WERI-Rb-1 (cell line): Measurements from ENCODE around the gene SIK3.
"Not testable (repeated sequence)": the region's sequence is repeated elsewhere in the genome, so short reads cannot be mapped to it uniquely, and the experiment has no call there.

Source experiments
- DNase-seq: peaks from one replicate; pipeline ENCODE4 v3.0.0-alpha.2; 2020
- H3K27ac ChIP-seq: fragments of 250-450 bp; sonication (Bioruptor Pico); 2 replicates; pipeline ENCODE4 v1.5.1; 2020; ENCODE audit warnings: mild to moderate bottlenecking, moderate library complexity
- H3K27me3 ChIP-seq: fragments of 250-450 bp; sonication (Bioruptor Pico); 2 replicates; pipeline ENCODE4 v1.5.1; 2021; ENCODE audit warnings: mild to moderate bottlenecking, low read depth, moderate library complexity; ENCODE audit not compliant: insufficient read depth, severe bottlenecking
- H3K36me3 ChIP-seq: fragments of 250-450 bp; sonication (Bioruptor Pico); 2 replicates; pipeline ENCODE4 v1.5.1; 2020; ENCODE audit warnings: mild to moderate bottlenecking, moderate library complexity
- H3K4me3 ChIP-seq: 2 replicates; pipeline ENCODE4 v1.5.1; 2011; ENCODE audit warnings: low read depth, mild to moderate bottlenecking, control low read depth, low read length
- H3K9me3 ChIP-seq: fragments of 250-450 bp; sonication (Bioruptor Pico); 2 replicates; pipeline ENCODE4 v1.5.1; 2021; ENCODE audit warnings: mild to moderate bottlenecking, moderate library complexity; ENCODE audit not compliant: severe bottlenecking
- TF ChIP-seq, protein P1 (sequence below): IDR thresholded peaks from 2 replicates; pipeline ENCODE4 v1.5.1; 2011; ENCODE audit warnings: low read depth, mild to moderate bottlenecking, control low read depth, inconsistent platforms, low read length

SIK3 gene

DNA sequence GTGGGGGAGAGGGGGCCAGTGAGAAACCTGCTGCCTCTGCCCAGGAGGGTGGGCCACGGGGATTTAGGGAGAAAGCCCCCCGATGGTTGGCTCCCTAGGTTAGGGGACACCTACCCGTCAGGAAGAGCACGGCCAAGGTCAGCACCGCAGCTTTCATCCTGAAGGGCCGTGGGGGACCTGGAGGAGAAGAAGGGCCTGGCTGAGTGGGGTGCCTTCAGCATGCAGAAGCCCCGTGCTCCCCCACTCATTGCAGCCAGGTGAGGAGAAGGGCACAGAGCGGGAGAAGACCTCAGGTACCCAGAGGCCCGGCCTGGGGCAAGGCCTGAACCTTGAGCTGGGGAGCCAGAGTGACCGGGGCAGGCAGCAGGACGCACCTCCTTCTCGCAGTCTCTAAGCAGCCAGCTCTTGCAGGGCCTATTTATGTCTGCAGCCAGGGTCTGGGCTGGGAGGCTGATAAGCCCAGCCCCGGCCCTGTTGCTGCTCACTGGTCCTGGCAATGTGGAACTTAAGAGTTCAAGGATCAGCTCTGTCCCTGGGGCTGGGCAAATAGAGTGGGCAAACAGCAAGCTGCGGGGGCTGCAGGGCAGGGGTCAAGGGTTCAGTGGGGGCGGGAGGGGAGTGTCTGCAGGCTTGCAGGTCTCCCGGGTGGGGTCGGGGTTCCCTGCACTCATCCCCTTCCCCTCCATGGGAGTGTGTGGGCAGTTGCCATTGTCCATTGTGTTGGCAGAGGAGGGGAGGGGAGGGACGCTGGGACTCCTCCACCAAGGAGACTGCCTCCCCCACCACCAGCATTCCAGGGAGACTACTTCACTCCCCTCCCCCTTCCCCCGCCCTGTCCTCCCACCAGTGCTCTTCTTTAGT lies 260.8 kb downstream of the SIK3 start, which contains the start of gene APOA1:
Gene APOA1 (minus strand): TSS at position 392 of the 861 bp plus-strand sequence. CDS start 235 bp downstream, at position 157.
- H3K36me3 ChIP-seq, result no peaks in the 10 kb centered on the region
- no peak for DNase-seq
- H3K27me3 ChIP-seq, result no peaks in the 10 kb centered on the region
- H3K9me3 ChIP-seq, result no peaks in the 10 kb centered on the region
- TF ChIP-seq, protein P1, sequence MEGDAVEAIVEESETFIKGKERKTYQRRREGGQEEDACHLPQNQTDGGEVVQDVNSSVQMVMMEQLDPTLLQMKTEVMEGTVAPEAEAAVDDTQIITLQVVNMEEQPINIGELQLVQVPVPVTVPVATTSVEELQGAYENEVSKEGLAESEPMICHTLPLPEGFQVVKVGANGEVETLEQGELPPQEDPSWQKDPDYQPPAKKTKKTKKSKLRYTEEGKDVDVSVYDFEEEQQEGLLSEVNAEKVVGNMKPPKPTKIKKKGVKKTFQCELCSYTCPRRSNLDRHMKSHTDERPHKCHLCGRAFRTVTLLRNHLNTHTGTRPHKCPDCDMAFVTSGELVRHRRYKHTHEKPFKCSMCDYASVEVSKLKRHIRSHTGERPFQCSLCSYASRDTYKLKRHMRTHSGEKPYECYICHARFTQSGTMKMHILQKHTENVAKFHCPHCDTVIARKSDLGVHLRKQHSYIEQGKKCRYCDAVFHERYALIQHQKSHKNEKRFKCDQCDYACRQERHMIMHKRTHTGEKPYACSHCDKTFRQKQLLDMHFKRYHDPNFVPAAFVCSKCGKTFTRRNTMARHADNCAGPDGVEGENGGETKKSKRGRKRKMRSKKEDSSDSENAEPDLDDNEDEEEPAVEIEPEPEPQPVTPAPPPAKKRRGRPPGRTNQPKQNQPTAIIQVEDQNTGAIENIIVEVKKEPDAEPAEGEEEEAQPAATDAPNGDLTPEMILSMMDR, result no peak
- no peak within 1 kb of the TSS for H3K27ac ChIP-seq
- H3K4me3 ChIP-seq, result no peak within 1 kb of the TSS

DNA sequence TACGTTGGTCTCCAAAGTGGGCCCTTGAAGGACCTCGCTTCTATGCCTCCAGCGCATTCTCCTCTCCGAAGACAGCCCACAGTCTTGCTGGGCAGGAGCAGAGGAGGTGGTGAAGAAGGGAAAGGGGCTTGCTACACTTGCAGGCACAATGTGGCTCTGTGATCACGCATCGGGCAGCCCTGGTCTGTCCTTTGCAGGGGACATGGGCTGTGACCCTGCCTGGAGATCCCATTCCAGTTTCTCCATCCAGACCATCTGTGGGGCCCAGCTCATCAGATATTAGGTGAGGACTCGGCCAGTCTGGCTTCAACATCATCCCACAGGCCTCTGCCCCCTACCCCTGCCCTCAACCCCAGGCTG lies 261.6 kb downstream of the SIK3 start:
- TF ChIP-seq, protein P1, result no peak

DNA sequence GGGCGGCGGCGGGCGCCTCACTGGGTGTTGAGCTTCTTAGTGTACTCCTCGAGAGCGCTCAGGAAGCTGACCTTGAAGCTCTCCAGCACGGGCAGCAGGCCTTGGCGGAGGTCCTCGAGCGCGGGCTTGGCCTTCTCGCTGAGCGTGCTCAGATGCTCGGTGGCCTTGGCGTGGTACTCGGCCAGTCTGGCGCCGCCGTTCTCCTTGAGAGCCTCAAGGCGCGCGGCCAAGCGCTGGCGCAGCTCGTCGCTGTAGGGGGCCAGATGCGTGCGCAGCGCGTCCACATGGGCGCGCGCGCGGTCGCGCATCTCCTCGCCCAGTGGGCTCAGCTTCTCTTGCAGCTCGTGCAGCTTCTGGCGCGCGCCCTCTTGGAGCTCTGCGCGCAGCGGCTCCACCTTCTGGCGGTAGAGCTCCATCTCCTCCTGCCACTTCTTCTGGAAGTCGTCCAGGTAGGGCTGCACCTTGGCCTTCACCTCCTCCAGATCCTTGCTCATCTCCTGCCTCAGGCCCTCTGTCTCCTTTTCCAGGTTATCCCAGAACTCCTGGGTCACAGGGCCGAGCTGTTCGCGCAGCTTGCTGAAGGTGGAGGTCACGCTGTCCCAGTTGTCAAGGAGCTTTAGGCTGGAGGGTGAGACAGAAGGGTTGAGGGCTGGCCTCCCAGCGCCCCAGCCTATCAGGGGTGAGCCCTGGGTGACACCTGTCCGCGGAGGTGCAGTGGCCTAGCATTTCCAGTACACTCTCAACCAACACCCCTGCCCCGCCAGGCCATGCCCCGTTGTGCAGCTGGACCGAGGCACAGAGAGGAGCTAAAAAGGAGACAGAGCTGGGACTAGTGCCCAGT lies 262.2 kb downstream of the SIK3 start:
- H3K27ac ChIP-seq, result peak overlapping the region; percentile 76
- peak; percentile 93 for DNase-seq
- TF ChIP-seq, protein P1, result peak; percentile 91
- H3K9me3 ChIP-seq, result no peaks in the 10 kb centered on the region
- no peaks in the 10 kb centered on the region for H3K27me3 ChIP-seq
- peak overlapping the region; percentile 52 for H3K4me3 ChIP-seq
- no peaks in the 10 kb centered on the region for H3K36me3 ChIP-seq

More for the DNA sequence above, 261.6 kb downstream of the SIK3 start:
- DNase-seq, result no peak
- no peak overlapping the region for H3K27ac ChIP-seq
- no peak overlapping the region for H3K4me3 ChIP-seq
- no peaks in the 10 kb centered on the region for H3K36me3 ChIP-seq
- no peaks in the 10 kb centered on the region for H3K27me3 ChIP-seq
- no peaks in the 10 kb centered on the region for H3K9me3 ChIP-seq

DNA sequence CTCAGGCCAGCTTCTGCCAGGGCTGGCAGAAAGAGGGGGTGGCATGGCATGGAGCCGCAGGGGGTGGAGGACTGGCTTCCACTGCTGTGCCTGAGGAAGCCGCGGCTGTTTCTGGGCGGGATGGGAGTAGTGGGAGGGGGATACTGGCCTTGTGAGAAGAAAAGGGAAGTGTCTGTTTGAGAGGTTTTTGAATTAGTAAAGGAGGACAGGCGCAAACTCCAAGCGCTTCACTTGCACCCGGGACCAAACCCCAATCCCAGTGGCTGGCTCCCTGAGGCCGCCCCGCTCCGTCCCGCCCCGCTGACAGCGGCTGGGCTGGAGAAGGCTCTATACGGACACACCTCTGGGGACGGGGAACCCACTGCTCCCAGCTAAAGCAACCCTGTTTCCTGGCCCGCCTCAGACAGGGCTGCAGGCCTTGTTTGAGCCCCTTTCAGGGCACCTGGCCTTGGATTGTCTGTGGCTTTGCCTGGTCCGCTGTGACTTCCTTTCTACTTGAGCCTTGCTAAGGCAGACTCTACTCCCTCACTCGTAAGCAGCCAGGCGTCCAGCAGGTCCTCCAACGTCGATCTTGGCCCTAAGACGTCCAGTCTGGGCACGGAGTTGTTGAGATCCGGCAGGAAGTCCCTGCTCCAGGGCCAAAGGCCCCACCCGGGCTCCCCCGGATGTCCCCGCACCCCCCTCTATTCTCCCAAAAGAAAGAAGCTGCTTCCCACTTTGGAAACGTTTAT lies 263.0 kb downstream of the SIK3 start:
- no peaks in the 10 kb centered on the region for H3K9me3 ChIP-seq
- peak overlapping the region; percentile 52 for H3K4me3 ChIP-seq
- H3K27ac ChIP-seq, result peak overlapping the region; percentile 76
- no peaks in the 10 kb centered on the region for H3K36me3 ChIP-seq
- TF ChIP-seq, protein P1, result no peak
- no peaks in the 10 kb centered on the region for H3K27me3 ChIP-seq
- DNase-seq, result no peak

DNA sequence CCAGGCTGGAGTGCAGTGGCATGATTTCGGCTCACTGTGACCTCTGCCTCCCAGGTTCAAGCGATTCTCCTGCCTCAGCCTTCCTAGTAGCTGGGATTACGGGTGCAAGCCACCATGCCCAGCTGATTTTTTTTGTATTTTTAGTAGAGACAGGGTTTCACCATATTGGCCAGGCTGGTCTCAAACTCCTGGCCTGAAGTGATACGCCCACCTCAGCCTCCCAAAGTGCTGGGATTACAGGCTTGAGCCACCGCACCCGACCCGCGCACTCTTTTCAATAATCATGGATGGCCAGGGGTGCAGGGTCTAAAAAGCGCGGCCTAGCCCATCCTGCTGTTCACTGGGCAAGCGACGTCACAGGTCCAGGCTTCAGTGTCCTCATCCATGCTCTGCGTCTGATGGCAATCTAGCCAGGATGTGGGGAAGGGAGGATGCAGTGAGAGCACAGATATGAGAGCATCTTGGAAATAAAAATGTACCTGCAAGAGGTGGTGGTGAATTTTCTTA lies 263.6 kb downstream of the SIK3 start:
- not testable (repeated sequence) for H3K36me3 ChIP-seq, DNase-seq, H3K9me3 ChIP-seq, H3K27ac ChIP-seq, H3K4me3 ChIP-seq, H3K27me3 ChIP-seq
